GM18498 (cell line): ENCODE data around the gene AP1M2.

ENCODE experiments used
- ATAC-seq: cut with Tn5 transposase; IDR thresholded peaks from one replicate; pipeline ENCODE4 v1.9.1; 2021; ENCODE audit warnings: mild to moderate bottlenecking, moderate library complexity; ENCODE audit not compliant: unreplicated experiment

The AP1M2 gene

DNA sequence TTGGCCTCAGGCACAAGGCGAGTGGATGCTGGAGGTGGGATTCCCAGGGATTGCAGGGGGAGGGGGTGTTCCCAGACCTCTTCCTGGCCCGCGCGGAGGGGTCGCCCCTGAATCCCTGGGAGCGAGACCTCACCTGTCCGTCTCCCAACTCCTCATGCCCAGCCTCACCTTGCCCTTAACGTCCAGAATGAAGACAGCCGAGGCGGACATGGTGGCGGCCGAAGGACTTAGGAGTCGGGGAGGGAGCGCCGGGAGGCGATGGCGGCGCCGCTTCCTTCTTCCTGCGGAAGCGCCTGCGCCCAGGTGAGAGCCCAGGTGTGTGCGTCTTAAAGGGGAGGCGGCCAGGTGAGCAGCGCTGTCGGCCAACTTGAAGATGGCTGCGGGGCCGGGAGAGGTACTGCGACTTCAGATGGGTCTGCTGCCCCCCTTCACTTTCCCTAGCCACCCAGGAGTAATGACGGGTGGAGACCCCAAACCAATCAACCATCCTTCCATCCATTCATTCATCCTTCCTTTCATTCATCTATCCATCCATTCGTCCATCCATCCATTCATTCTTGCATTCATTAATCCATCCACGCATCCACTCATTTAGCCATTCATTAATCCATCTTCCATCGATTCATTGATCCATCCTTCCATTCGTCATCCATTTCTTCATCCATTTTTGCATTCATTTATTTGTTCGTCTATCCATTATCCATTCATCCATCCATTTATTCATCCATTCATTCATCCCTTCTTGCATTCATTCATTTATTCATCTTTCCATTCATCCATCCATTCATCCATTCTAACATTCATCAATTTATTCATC, at the start of gene AP1M2:
AP1M2 (minus strand) TSS at position 291 of the 817 bp plus-strand sequence; CDS start at position 210, 81 bp downstream.
- ATAC-seq: no peak

DNA sequence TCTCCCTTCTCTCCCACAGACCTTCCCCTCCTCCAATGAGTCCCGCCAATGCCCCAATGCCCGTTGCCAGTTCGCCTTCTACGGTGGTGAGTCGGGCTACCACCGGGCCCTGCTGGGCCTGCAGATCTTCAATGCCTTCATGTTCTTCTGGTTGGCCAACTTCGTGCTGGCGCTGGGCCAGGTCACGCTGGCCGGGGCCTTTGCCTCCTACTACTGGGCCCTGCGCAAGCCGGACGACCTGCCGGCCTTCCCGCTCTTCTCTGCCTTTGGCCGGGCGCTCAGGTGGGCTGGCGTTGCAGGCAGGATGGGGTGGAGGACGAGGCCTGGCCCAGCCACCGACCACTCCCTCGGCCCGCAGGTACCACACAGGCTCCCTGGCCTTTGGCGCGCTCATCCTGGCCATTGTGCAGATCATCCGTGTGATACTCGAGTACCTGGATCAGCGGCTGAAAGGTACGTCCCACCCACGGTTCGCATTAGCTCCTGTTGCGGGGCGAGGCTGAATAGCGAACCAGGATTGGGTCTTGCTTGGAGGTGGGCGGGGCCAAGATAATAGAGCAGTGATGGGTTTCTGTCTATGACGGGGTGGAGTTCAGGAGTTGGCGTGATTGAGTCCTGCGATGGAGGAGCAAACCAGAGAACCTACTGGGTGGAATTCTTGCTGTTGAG, 49.3 kb upstream of the AP1M2 start:
- no peak for ATAC-seq

DNA sequence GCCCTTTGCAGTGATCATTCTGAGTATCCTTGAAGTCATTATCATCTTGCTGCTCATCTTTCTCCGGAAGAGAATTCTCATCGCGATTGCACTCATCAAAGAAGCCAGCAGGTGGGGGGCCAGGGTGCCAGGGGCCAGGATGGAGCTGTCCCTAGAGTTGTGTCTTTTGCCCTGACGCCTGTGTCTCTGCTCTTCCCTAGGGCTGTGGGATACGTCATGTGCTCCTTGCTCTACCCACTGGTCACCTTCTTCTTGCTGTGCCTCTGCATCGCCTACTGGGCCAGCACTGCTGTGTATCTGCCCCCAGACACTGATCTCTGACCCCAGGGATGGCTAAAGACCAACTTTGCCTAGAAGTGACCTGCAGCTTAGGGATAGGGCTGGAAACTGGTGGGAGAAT, 47.9 kb upstream of the AP1M2 start:
- ATAC-seq: no peak

DNA sequence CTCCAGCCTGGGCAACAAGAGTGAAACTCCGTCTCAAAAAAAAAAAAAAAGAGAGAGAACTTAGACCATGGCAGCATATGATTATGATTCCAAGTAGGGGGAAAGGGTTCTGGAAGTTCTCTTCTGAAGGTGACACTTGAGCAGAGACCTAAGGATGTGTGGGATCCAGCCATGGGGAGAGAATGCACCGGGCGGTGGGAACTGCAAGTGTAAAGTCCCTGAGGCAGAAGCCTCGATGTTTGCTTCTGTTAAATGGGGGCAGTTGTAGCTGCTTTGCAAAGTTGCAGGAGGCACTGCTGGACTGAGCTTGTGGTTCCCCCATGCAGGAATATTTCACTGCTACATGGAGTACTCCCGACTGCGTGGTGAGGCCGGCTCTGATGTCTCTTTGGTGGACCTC, 47.3 kb upstream of the AP1M2 start:
- no peak for ATAC-seq

DNA sequence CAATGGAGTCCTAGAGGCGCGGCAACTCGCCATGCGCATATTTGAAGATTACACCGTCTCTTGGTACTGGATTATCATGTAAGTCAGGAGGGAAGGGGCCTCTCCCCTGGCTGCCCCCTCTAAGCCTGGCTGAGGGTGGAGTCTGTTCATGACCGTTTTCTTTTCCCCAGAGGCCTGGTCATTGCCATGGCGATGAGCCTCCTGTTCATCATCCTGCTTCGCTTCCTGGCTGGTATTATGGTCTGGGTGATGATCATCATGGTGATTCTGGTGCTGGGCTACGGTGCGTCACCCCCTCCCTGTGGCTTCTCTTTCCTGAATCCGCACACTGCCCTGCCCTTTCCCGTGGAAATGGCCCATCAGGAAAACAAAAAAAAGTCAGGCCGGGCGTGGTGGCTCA, 44.8 kb upstream of the AP1M2 start:
- no peak for ATAC-seq

DNA sequence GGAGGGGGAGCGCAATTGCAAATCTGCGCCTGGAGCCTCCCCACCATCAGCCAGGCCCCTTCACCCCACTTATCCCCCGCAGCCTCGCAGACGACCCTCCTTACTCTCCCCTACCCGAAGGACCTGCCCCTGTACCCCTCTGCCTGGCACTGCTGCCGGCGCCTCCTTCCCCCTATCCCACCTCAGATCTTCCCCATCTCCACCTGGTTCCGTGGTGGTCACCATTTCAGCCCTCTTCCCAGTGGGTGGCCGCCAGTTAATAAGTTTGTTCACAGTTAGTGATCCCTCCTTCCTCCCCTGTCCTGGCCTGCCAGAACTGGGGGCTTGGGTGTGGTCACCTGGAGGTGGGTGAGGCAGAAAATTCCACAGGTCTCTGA, 38.6 kb upstream of the AP1M2 start:
- no peak for ATAC-seq

DNA sequence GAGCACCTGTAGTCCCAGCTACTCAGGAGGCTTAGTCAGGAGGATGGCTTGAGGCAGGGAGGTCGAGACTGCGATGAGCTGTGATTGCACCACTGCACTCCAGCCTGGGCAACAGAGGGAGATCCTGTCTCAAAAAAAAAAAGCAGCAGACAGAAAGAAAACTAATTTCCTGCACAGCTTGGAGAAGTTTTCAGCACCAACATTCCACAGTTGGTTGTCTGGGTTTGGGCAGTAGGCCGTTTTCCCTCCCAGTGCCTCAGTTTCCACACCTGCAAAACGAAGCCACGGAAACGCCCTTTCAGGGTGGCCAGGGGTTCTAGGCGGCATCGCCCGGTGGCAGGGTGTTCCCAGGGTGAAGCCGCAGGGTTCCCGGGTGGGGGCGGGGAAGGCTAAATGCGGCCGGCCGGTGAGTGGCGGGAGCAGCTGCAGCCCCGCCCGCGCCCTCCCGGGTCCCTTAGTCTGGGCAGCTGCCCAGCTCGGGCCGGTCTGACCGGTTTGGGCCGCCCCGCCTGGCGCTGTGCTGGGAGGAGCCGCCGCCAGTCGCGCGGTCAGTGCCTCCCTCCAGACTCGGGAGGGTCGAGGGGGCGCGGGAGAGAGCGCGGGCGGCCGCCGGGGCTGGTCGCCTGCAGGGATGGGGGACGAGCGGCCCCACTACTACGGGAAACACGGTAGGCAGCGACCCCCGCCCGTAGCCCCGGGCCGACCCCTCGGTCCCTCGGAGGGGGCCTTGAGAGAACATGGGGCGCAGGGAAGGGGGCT, 38.1 kb upstream of the AP1M2 start, which contains the start of gene SLC44A2:
SLC44A2 (plus strand) TSS at position 551 of the 759 bp plus-strand sequence; CDS start at position 632, 81 bp downstream.
- no peak for ATAC-seq

DNA sequence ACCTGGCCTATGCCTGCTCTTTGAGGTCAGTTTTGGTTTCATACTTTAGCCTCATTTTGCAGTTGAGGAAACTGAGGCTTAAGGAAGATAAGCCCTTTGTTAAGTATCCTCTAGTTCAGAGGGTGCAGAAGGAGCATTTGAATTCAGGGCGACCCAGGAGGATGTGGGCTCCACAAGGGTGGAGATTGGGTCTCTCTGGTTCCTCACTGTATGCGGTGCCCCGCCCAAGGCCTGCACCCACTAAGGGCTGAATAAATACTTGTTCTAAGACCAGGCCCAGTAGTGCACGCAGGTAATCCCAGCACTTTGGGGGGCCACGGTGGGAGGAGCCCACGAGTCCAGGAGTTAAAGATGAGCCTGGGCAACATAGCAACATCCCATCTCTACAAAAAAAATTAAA, 37.5 kb upstream of the AP1M2 start:
- ATAC-seq: no peak

DNA sequence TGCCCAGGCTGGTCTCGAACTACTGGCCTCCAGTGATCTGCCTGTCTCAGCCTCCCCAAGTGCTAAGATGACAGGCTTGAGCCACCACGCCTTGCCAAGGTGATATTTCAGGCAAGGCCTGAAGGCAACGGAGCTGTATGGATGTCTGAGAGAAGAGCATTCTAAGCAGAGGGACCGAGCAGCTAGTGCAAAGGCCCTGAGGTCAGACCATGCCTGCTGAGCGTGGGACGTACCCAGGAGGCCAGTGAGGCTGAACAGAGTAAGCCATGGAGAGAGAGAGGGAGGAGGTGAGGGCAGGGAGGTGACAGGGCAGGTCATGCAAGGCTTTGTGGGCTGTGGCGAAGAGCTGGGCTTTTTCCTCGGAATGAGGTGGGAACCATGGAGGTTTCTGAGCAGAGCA, 34.9 kb upstream of the AP1M2 start:
- no peak for ATAC-seq

DNA sequence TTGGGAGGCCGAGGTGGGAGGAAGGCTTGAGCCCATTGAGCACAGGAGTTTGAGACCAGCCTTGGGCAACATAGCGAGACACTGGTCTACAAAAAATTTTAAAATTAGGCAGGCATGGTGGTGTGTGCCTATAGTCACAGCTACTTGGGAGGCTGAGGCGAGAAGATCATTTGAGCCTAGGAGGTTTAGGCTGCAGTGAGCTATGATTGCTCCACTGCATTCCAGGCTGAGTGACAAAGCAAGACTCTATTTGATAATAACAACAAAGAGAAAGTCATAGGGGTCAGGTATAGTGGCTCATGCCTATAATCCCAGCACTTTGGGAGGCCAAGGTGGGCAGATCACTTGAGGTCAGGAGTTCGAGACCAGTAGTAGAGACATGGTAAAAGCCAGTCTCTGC, 33.7 kb upstream of the AP1M2 start:
- ATAC-seq: no peak

DNA sequence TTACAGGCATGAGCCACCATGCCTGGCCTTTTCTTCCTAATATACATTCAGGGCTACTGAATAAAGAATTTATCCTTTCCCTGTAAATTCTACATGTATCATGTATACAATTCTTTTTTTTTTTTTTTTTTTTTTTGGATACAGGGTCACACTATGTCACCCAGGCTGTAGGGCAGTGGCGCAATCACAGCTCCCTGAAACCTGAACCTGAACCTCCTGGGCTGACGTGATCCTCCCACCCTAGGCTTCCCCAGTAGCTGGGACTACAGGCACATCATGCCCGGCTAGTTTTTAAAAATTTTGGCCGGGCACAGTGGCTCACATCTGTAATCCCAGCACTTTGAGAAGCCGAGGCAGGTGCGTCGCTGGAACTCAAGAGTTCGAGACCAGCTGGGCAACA, 31.7 kb upstream of the AP1M2 start:
- no peak for ATAC-seq

DNA sequence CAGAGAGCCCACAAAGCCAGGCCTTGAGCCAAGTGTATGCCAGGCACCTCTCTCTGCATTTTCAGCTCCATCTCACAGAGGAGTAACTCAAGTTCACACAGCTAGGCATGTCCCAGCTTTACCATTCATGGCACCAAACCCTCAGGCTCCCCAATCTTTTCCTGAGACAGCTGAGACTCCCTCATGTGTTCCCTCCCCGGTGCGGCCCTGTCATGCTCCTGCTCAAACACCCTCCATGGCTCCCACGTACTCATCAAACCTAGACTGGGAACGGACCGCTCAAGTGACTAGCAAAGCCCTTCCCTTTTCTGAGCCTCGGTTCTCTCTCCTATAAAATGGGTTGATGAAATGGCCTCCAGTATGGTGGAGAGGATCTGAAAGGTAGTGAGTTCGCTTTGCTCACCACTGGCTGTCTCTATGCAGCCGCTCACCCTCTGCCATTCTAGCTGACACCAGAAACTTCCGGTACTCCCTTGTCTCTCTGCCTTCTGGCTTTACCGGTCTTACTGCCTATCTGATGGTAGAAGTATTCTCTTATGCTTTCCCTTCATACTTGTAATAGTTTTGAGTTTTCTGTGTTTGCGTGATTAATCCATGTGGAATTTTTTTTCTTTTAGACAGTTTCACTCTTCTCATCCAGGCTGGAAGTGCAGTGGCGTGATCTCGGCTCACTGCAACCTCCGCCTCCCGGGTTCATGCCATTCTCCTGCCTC, 30.5 kb upstream of the AP1M2 start:
- ATAC-seq: no peak

DNA sequence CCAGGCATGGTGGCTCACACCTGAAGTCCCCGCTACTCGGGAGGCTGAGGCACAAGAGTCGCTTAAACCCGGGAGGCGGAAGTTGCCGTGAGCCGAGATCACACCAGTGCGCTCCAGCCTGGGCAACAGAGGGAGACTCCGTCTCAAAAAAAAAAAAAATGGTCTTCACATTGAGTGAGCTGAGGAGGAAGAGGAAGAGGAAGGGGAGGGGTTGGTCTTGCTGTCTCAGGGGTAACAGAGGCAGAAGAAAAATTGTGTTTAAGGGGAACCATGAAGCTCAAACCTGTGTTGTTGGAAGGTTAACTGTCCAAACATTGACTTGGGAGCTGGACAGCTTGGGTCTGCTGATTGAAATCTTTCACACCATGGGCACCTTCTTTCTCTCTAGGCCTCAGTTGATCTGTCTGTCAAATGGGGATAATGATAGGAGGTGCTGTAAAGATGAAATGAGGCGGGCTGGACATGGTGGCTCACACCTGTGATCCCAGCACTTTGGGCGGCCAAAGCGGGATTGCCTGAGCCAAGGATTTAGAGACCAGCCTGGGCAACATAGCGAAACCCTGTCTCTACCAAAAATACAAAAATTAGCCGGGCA, 28.4 kb upstream of the AP1M2 start:
- ATAC-seq: no peak

DNA sequence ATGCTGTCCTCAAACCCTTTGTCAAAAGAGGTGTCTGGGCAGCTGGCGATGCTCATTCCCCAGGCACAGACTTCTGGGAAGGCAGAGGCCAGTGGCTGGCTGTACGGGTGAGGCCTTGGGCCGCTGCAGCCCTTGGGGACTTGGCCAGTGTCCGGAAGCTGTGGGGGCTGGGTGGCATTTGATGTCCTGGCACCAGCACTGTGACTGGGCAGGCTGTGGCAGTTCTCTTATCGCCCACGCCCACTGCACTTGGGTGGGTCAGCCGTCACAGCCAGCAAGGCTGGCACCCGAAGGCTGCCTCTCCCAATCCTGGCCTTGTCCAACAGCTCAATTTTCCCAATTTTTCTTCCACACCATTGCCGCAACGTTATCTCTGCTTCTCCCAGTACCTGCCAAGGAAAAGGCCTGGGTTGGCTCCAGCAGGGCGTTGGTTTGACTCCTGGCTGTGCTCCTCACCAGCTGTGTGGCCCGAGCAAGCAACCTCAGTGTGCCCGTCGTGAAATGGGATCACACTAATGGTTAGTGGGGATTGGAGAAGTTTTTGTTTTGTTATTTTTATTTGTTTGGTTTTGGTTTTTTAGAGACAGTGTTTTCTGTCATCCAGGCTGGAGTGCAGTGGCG, 25.5 kb upstream of the AP1M2 start:
- no peak for ATAC-seq

DNA sequence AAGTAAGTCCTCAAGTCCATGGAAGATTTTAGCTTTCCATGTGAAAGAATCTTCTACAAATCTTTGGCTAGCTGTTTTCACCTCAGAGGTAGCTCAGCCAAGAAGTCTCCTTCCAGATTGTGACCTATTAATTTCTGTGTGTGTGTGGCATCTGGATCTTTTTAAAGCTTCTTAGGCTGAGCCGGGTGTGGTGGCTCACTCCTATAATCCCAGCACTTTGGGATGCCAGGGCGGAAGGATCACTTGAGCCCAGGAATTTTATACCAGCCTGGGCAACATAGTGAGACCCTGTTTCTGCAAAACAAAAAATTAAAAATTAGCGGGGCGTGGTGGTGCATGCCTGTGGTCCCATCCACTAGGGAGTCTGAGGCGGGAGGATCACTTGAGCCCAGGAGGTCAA, 24.8 kb upstream of the AP1M2 start:
- ATAC-seq: no peak

DNA sequence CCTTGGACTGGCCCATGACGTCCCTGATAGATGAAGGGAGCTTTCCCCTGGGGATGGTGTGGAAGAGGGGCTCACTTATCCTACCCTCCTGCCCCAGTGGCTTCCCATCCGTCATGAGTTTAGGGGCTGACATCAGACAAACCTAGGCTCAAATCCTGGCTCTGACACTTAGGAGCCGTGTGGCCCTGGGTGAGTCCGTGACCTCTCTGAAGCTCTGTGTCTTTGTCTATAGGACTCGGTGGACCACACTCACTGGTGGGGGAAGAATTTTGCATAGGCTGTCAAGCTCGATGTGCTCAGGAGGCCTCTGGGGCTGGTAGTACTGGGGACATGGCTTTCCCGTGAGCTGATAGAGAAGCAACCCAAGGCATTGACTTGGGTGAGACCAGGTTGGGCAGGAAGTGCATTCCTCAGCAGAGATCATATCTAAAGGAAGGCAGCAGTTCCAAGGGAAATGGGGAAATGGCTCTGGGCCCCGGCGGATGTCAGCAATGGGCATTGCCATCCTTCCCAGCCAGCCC, 17.4 kb upstream of the AP1M2 start:
- ATAC-seq: peak; percentile 23

DNA sequence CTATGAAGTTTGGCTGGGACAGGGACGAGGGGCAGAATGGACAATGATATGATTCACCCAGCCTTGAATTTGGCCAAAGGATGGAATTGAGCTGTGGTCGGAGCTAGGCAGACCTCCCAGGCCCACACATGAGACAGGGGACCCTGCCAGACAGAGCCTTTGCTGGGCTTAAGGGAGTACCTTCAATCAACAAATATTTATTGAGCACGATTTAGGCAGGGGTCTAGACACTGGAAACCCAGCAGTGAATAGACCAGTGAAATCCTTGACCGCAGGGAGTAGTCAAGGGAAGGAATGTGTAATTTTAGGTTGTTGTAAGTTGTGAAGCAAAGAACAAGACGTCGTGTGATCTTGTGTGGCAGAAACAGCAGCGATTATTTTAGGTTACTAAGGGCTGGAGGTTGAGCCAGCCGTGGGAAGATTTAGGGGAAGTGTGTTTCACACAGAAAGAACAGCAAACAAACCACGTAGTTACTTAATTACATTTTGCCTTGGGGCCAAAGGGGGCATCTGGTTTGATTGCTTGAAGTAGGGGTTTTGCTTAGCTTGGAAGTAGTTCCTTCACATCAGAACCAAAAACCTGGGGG, 16.9 kb upstream of the AP1M2 start:
- peak; percentile 17 for ATAC-seq

DNA sequence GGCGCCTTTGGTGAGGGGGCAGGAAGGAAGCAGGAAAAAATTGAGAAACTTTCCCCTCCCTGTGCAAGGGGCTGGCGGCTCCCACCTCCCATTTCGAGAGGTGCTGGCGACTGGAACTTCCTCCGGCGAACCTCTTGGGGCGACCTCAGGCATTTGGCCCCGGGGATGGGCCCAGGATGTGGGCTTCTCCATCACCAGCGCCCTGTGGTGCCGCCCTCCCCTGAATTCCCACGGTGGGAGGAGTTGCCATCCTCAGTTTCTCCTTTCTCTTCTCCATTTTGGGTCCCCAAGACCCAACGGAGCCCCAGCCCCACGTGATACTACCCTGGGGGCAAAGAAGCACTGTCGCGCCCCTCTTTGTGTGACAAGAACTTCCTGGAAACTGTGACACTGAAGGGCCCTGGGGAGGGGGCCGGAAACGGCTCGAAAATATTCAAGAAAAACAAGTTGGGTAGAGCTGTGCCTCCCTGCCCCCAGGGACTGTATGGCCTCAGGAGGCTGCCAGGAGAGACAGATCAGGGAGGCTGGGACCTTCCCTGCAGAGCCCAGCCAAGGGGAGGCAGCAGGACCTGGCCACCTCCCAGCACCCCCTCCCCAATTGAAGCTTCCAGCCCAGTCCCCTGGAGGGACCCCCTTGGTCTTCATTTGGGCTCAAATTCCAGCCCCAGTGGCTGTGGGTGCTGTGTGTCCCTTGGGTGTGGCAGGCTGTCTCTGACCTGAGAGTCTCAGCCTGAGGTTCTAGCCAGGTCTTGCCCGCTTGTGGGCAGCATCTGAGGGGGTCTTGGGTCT, 16.2 kb upstream of the AP1M2 start:
- peak; percentile 42 for ATAC-seq
